ENCODE measurements around the gene EMILIN1.

GRCh38 chr2:27085673-27086089 lies 7.3 kb downstream of the EMILIN1 start:
- peak; percentile 80 for TF ChIP-seq MAX (IDR thresholded peaks at IDR 0.05)
- TF ChIP-seq POLR2AphosphoS5 (IDR thresholded peaks at IDR 0.05; ENCODE audit: low read depth, low read length): no peak

Data from H1 (cell line).